Stimulated activated CD8-positive, alpha-beta memory T cell treated with anti-CD3 and anti-CD28 coated beads, Interleukin-15, amount 100 ng/mL, for 4 hours (primary cell): ENCODE data around the gene KICS2.

Source experiments
- DNase-seq, 2 donors: peaks; one replicate each; pipeline ENCODE4 v3.0.0-alpha.2; 2020; ENCODE audit warnings: low read depth in 2 of 2

KICS2 gene

DNA sequence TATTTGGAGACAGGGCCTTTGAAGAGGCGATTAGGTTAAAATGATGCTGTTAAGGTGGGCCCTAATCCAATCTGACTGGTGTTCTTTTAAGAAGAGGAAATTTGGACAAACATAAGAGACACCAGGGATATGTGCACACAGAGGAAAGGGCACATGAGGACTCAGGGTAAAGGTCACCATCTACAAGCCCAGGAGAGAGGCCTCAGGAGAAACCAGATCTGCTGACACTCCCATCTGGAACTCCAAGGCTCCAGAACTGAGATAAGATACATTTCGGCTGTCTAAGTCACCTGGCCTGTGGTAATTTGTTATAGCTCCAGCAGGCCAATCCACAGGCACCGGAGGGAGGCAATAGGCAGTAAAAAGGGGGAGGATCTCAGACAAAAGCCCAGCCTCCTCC, 48.6 kb downstream of the KICS2 start:
- no peak for DNase-seq
